CD14-positive monocyte (primary cell): ENCODE data around the gene MORF4L1. TPM values are rescaled to one million over a fixed set of nuclear protein-coding genes. Genes with fewer than 3 reads are reported as not detected.

ENCODE experiments used
- DNase-seq, 3 donors: peaks; one replicate each; pipeline ENCODE4 v3.0.0-alpha.2; 2011 to 2022
- H2AFZ ChIP-seq: 2 replicates; pipeline ENCODE4 v1.6.0; 2012; ENCODE audit warnings: mild to moderate bottlenecking, low read depth, low read length, inconsistent platforms; ENCODE audit not compliant: insufficient read depth, poor library complexity, severe bottlenecking
- H3K27ac ChIP-seq, 2 donors: 1 replicate in 1 of 2; 2 replicates in 1 of 2; pipeline ENCODE4 v1.5.1; 2012 to 2013; ENCODE audit warnings: low read length in 2 of 2, control low read depth in 1 of 2, inconsistent platforms in 1 of 2, low read depth in 1 of 2, mild to moderate bottlenecking in 1 of 2
- H3K27me3 ChIP-seq, 2 donors: one replicate each; pipeline versions ENCODE4 v1.6.0 to v1.6.1; 2011 to 2013; ENCODE audit warnings: low read length in 2 of 2; ENCODE audit not compliant: control insufficient read depth in 2 of 2, insufficient read depth in 2 of 2
- H3K36me3 ChIP-seq, 2 donors: replicated peaks in 1 of 2; 1 replicate in 1 of 2; 2 replicates in 1 of 2; pipeline versions ENCODE4 v1.5.1 to v1.6.1; 2012 to 2013; ENCODE audit warnings: low read length in 2 of 2, control low read depth in 1 of 2, inconsistent platforms in 1 of 2, mild to moderate bottlenecking in 1 of 2; ENCODE audit not compliant: insufficient read depth in 2 of 2, control insufficient read depth in 1 of 2
- H3K4me1 ChIP-seq, 2 donors: 1 replicate in 1 of 2; 2 replicates in 1 of 2; pipeline versions ENCODE4 v1.5.1 to v1.6.1; 2012 to 2013; ENCODE audit warnings: low read length in 2 of 2, control low read depth in 1 of 2, inconsistent platforms in 1 of 2, mild to moderate bottlenecking in 1 of 2, moderate library complexity in 1 of 2; ENCODE audit not compliant: insufficient read depth in 2 of 2, control insufficient read depth in 1 of 2
- H3K4me2 ChIP-seq: replicated peaks from 2 replicates; pipeline ENCODE3; 2012; ENCODE audit warnings: low read length, moderate library complexity, mild to moderate bottlenecking; ENCODE audit not compliant: poor library complexity, severe bottlenecking; ENCODE audit errors: extremely low read depth
- H3K4me3 ChIP-seq, 3 experiments: fragments of 200-600 bp in 1 of 3; sonication (generic) in 1 of 3; replicated peaks in 1 of 3; 1 replicate in 2 of 3; 2 replicates in 1 of 3; pipeline ENCODE4 v1.5.1; 2011 to 2013; ENCODE audit warnings: low read length in 3 of 3, mild to moderate bottlenecking in 3 of 3, control low read depth in 2 of 3, low read depth in 2 of 3, inconsistent platforms in 1 of 3, moderate library complexity in 1 of 3
- H3K79me2 ChIP-seq: 2 replicates; pipeline ENCODE4 v1.6.0; 2012; ENCODE audit warnings: mild to moderate bottlenecking, control low read depth, inconsistent platforms, low read length, moderate library complexity; ENCODE audit not compliant: insufficient read depth
- H3K9ac ChIP-seq: 2 replicates; pipeline ENCODE4 v1.6.0; 2017; ENCODE audit warnings: low read length, mild to moderate bottlenecking; ENCODE audit not compliant: insufficient read depth, poor library complexity, severe bottlenecking
- H3K9me3 ChIP-seq, 2 donors: replicated peaks in 1 of 2; 1 replicate in 1 of 2; 2 replicates in 1 of 2; pipeline versions ENCODE4 v1.5.1 to v1.6.1; 2012 to 2013; ENCODE audit warnings: low read length in 2 of 2, control low read depth in 1 of 2; ENCODE audit not compliant: control insufficient read depth in 1 of 2, insufficient read depth in 1 of 2
- H4K20me1 ChIP-seq: 2 replicates; pipeline ENCODE4 v1.6.0; 2012; ENCODE audit warnings: mild to moderate bottlenecking, low read length, control low read depth, moderate library complexity; ENCODE audit not compliant: insufficient read depth
- H3K27ac Mint-ChIP-seq, 7 donors: one replicate each; pipeline ENCODE4 v1.8.0; 2020; ENCODE audit warnings: mild to moderate bottlenecking in 7 of 7, mixed read lengths in 7 of 7, moderate library complexity in 6 of 7, inconsistent platforms in 2 of 7
- H3K27me3 Mint-ChIP-seq, 3 donors: one replicate each; pipeline ENCODE4 v1.8.0; 2021 to 2022; ENCODE audit warnings: low read depth in 3 of 3, mild to moderate bottlenecking in 3 of 3, mixed read lengths in 3 of 3, moderate library complexity in 3 of 3, inconsistent platforms in 1 of 3
- H3K36me3 Mint-ChIP-seq, 2 donors: one replicate each; pipeline ENCODE4 v1.8.0; 2020; ENCODE audit warnings: mixed read lengths in 2 of 2, inconsistent platforms in 1 of 2, mild to moderate bottlenecking in 1 of 2
- H3K4me1 Mint-ChIP-seq: one replicate; pipeline ENCODE4 v1.8.0; 2020; ENCODE audit warnings: mild to moderate bottlenecking, mixed read lengths
- H3K4me3 Mint-ChIP-seq, 2 donors: one replicate each; pipeline ENCODE4 v1.8.0; 2020; ENCODE audit warnings: mild to moderate bottlenecking in 2 of 2, mixed read lengths in 2 of 2, moderate library complexity in 1 of 2
- H3K9me3 Mint-ChIP-seq, 7 donors: one replicate each; pipeline ENCODE4 v1.8.0; 2020 to 2022; ENCODE audit warnings: mixed read lengths in 7 of 7, mild to moderate bottlenecking in 6 of 7, moderate library complexity in 6 of 7, inconsistent platforms in 2 of 7
- WGBS: methylation state at CpG from one replicate; pipeline ENCODE4 v1.1.5; 2013; ENCODE audit warnings: missing lambda C conversion rate; ENCODE audit not compliant: insufficient coverage; 5-methylcytosine and 5-hydroxymethylcytosine counted together
- intact Hi-C, 2 donors: fragments of 100-400 bp; cut with micrococcal nuclease; formaldehyde crosslinking; loops; one replicate each; pipeline versions ENCODE4 v1.15.0 to v1.15.1; 2023
- polyA plus RNA-seq, 3 donors: library from polyadenylated mRNA; depleted of rRNA in 1 of 3; unstranded in 2 of 3; stranded (reverse) in 1 of 3; fragments of 300-500 nt in 2 of 3; fragments of >200 nt in 1 of 3; fragmentation: Illumina TruSeq in 2 of 3; gene quantifications; 1 replicate in 2 of 3; 2 replicates in 1 of 3; pipeline ENCODE4 v1.2.3, GENCODE V29; 2012 to 2021
- TF ChIP-seq, protein P1 (sequence below): fragments of 200-600 bp; IDR thresholded peaks from one replicate; pipeline ENCODE4 v1.8.0; 2022; ENCODE audit warnings: antibody characterized with exemption, mild to moderate bottlenecking

The MORF4L1 gene
- polyA plus RNA-seq, 3 donors: 191 to 242 (median 224) TPM

DNA sequence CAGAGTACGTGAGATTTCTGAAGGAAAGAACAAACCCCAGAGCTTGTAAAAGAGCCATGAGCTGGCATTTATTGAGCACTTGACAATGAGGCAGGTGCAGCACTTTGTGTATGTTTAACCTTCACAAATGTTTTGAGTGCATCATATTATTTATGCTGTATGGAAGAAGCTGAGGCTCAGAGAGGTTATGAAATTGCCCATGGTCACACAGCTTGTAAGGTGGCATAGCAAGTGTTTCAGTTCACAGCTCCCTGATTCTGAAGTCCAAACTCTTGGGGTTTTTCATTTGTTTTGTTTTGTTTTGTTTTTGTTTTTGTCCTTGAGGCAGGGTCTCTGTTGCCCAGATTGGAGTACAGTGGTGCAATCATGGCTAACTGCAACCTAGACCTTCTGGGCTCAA is 36.4 kb upstream of the MORF4L1 start:
- Mint-ChIP-seq H3K4me3 (no peak overlapping the region), H3K27me3 (peaks cover 7 to 23% (median 13%) of the 10 kb centered on the region in 3 donors), H3K27ac (no peak overlapping the region), H3K9me3 (peaks cover 0 to 9% (median 0%) of the 10 kb centered on the region in 7 donors), H3K36me3 (no peaks in the 10 kb centered on the region), H3K4me1 (peaks cover under 1% of the 10 kb centered on the region)
- H3K4me3 ChIP-seq: no peak overlapping the region
- DNase-seq: no peak
- no peaks in the 10 kb centered on the region for H3K9me3 ChIP-seq
- peaks cover 0 to 3% of the 10 kb centered on the region in 2 donors for H3K27me3 ChIP-seq
- no peaks in the 10 kb centered on the region for H3K79me2 ChIP-seq
- no peak overlapping the region for H2AFZ ChIP-seq
- H3K27ac ChIP-seq: no peak overlapping the region
- no peaks in the 10 kb centered on the region for H3K4me1 ChIP-seq
- 100% methylated on average over 1 of the region's 1 CpG for WGBS
- no peak overlapping the region for H3K9ac ChIP-seq
- intact Hi-C loops: no loop called here
- no peak overlapping the region for H3K4me2 ChIP-seq
- TF ChIP-seq, protein P1, sequence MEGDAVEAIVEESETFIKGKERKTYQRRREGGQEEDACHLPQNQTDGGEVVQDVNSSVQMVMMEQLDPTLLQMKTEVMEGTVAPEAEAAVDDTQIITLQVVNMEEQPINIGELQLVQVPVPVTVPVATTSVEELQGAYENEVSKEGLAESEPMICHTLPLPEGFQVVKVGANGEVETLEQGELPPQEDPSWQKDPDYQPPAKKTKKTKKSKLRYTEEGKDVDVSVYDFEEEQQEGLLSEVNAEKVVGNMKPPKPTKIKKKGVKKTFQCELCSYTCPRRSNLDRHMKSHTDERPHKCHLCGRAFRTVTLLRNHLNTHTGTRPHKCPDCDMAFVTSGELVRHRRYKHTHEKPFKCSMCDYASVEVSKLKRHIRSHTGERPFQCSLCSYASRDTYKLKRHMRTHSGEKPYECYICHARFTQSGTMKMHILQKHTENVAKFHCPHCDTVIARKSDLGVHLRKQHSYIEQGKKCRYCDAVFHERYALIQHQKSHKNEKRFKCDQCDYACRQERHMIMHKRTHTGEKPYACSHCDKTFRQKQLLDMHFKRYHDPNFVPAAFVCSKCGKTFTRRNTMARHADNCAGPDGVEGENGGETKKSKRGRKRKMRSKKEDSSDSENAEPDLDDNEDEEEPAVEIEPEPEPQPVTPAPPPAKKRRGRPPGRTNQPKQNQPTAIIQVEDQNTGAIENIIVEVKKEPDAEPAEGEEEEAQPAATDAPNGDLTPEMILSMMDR: no peak
- no peaks in the 10 kb centered on the region for H3K36me3 ChIP-seq
- no peaks in the 10 kb centered on the region for H4K20me1 ChIP-seq

DNA sequence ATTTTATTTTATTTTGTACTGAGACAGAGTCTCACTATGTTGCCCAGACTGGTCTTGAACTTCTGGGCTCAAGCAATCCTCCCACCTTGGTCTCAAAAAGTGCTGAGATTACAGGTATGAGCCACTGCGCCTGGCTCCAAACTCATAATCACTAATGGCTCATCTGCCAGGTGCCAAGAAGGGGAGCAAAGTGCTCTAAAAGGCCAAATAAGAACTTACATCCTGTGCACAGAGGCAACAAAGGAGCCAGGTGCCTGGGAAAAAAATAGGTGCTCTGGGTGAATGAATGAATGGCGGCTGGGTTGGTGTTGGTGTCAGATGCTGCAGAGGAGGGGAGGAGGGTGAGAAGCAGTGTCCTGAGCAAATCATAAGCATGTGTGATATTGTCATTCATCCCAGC is 35.6 kb upstream of the MORF4L1 start:
- WGBS: 100% methylated on average over 1 of the region's 2 CpGs
- Mint-ChIP-seq H3K27me3 (peaks cover 5 to 17% (median 6%) of the 10 kb centered on the region in 3 donors), H3K4me3 (no peak overlapping the region), H3K9me3 (peaks cover 0 to 2% (median 0%) of the 10 kb centered on the region in 7 donors), H3K36me3 (no peaks in the 10 kb centered on the region), H3K27ac (no peak overlapping the region), H3K4me1 (no peaks in the 10 kb centered on the region)
- no peak overlapping the region for H3K4me3 ChIP-seq
- no peaks in the 10 kb centered on the region for H3K27me3 ChIP-seq
- no peak overlapping the region for H3K9ac ChIP-seq
- no peak overlapping the region for H2AFZ ChIP-seq
- TF ChIP-seq, protein P1: no peak
- H3K36me3 ChIP-seq: no peaks in the 10 kb centered on the region
- H3K9me3 ChIP-seq: no peaks in the 10 kb centered on the region
- H3K4me1 ChIP-seq: no peaks in the 10 kb centered on the region
- H3K79me2 ChIP-seq: no peaks in the 10 kb centered on the region
- intact Hi-C loops: no loop called here
- no peak overlapping the region for H3K27ac ChIP-seq
- no peak overlapping the region for H3K4me2 ChIP-seq
- H4K20me1 ChIP-seq: no peaks in the 10 kb centered on the region
- DNase-seq: no peak
